GM12891 (cell line): Measurements from ENCODE around the gene CSTPP1.

Experiments used
- POLR2A ChIP-seq: IDR thresholded peaks from 2 replicates; pipeline ENCODE4 v1.6.1; 2011; ENCODE audit warnings: low read depth, low read length, control low read depth
- POLR2AphosphoS5 ChIP-seq: IDR thresholded peaks from 2 replicates; pipeline ENCODE4 v1.6.1; 2011; ENCODE audit warnings: low read depth, low read length, control low read depth
- SPI1 ChIP-seq: IDR thresholded peaks from 2 replicates; pipeline ENCODE4 v1.6.1; 2011; ENCODE audit warnings: low read depth, low read length, control low read depth

- TF ChIP-seq POLR2A (no peak), SPI1 (no peak), POLR2AphosphoS5 (no peak)
These were observed 167.8 kb downstream of the CSTPP1 start for GRCh38 chr11:47104261-47104950.
